HepG2 (cell line): ENCODE results near the gene GRHL1. TPM values are rescaled to one million over a fixed set of nuclear protein-coding genes. Genes with fewer than 3 reads are reported as not detected.
A peak's percentile ranks its signal among the peaks of the same experiment; 100 is the strongest.

ENCODE experiments used
- BORCS8-MEF2B ChIP-seq: sonication (generic); formaldehyde crosslinking; IDR thresholded peaks from 2 replicates; pipeline ENCODE4 v1.8.0; 2022; ENCODE audit warnings: mild to moderate bottlenecking, missing genetic modification reagents
- CEBPB ChIP-seq: IDR thresholded peaks from 2 replicates; pipeline ENCODE4 v1.6.1; 2011; ENCODE audit warnings: low read depth, low read length, improper control_type of control experiment, borderline replicate concordance
- HNF4G ChIP-seq, 2 experiments: sonication (generic) in 1 of 2; formaldehyde crosslinking in 1 of 2; IDR thresholded peaks; 2 replicates each; pipeline versions ENCODE4 v1.4.0 to v1.6.1; 2011 to 2020; ENCODE audit warnings: borderline replicate concordance in 2 of 2, low read depth in 2 of 2, mild to moderate bottlenecking in 2 of 2, low read length in 1 of 2, missing genetic modification reagents in 1 of 2, moderate library complexity in 1 of 2
- MTF1 ChIP-seq: sonication (generic); formaldehyde crosslinking; IDR thresholded peaks from 2 replicates; pipeline ENCODE4 v1.5.0; 2020; ENCODE audit warnings: missing genetic modification reagents
- ZBTB3 ChIP-seq: sonication (generic); formaldehyde crosslinking; IDR thresholded peaks from 2 replicates; pipeline ENCODE4 v1.4.0; 2020; ENCODE audit warnings: low read depth, mild to moderate bottlenecking, moderate library complexity, missing genetic modification reagents, borderline replicate concordance
- ZMYM4 ChIP-seq: sonication (generic); formaldehyde crosslinking; IDR thresholded peaks from 2 replicates; pipeline ENCODE4 v1.8.1; 2023; ENCODE audit warnings: mild to moderate bottlenecking, missing genetic modification reagents
- ZNF205 ChIP-seq: IDR thresholded peaks from 2 replicates; pipeline ENCODE4 v1.6.1; 2018; ENCODE audit warnings: missing biosample characterization, missing genetic modification reagents
- ZNF263 ChIP-seq: sonication (generic); formaldehyde crosslinking; IDR thresholded peaks from 2 replicates; pipeline ENCODE4 v1.4.0; 2020; ENCODE audit warnings: missing genetic modification reagents
- ZNF546 ChIP-seq: sonication (generic); formaldehyde crosslinking; conservative IDR thresholded peaks from 2 replicates; pipeline ENCODE4 v1.8.1; 2023; ENCODE audit warnings: mild to moderate bottlenecking, missing genetic modification reagents
- ZNF558 ChIP-seq: sonication (generic); formaldehyde crosslinking; IDR thresholded peaks from 2 replicates; pipeline ENCODE4 v1.9.0; 2022; ENCODE audit warnings: mild to moderate bottlenecking, missing genetic modification reagents, borderline replicate concordance
- ZNF563 ChIP-seq: sonication (generic); formaldehyde crosslinking; IDR thresholded peaks from 2 replicates; pipeline ENCODE4 v1.8.0; 2022; ENCODE audit warnings: mild to moderate bottlenecking, moderate library complexity, missing genetic modification reagents
- ZNF879 ChIP-seq: sonication (generic); formaldehyde crosslinking; IDR thresholded peaks from 2 replicates; pipeline ENCODE4 v1.8.1; 2023; ENCODE audit warnings: missing genetic modification reagents
- ZSCAN12 ChIP-seq: sonication (generic); formaldehyde crosslinking; IDR thresholded peaks from 2 replicates; pipeline ENCODE4 v1.9.0; 2021; ENCODE audit warnings: mild to moderate bottlenecking, missing genetic modification reagents
- polyA plus RNA-seq, 8 experiments: library from polyadenylated mRNA; depleted of rRNA in 3 of 8; stranded (reverse) in 7 of 8; unstranded in 1 of 8; fragments of >200 nt; fragmentation: Illumina TruSeq in 4 of 8; extraction: Trizol in 4 of 8; gene quantifications; 2 replicates each; pipeline versions ENCODE4 v1.2.1 to v1.2.3, GENCODE V29; 2011 to 2016; ENCODE audit warnings: low read depth in 4 of 8, missing spikeins in 1 of 8, mixed read lengths in 1 of 8; ENCODE audit not compliant: insufficient read depth in 1 of 8
- total RNA-seq, 5 experiments: library from RNA; depleted of rRNA; stranded (reverse); fragments of >200 nt; fragmentation: Illumina TruSeq; extraction: Trizol; gene quantifications; 2 replicates each; pipeline ENCODE4 v1.2.3, GENCODE V29; 2016; ENCODE audit warnings: low read depth in 1 of 5
- TF ChIP-seq, protein P1 (sequence below): sonication (generic); formaldehyde crosslinking; IDR thresholded peaks from 2 replicates; pipeline ENCODE4 v1.9.0; 2021; ENCODE audit warnings: missing genetic modification reagents, borderline replicate concordance
- TF ChIP-seq, protein P2 (sequence below): sonication (generic); formaldehyde crosslinking; IDR thresholded peaks from 2 replicates; pipeline ENCODE4 v1.8.0; 2022; ENCODE audit warnings: missing genetic modification reagents, mild to moderate bottlenecking, inconsistent platforms, borderline replicate concordance
- TF ChIP-seq, protein P3 (sequence below): sonication (generic); formaldehyde crosslinking; IDR thresholded peaks from 2 replicates; pipeline ENCODE4 v1.5.1; 2020; ENCODE audit warnings: mild to moderate bottlenecking, missing genetic modification reagents, borderline replicate concordance

Gene GRHL1
- total and polyA plus RNA-seq, 2 of the 13 experiments (the other 11 are each of a cell fraction or from before 2014, with no cell fraction given), result 9.3 to 12.0 TPM

- TF ChIP-seq MTF1 (CRISPR knock-in tag) (peak; percentile 95), ZNF263 (peak; percentile 77; the same call in 1 of the 2 replicates), ZBTB3 (CRISPR knock-in tag) (no peak; the same call in 1 of the 2 replicates), ZNF563 (CRISPR knock-in tag) (peak; percentile 98), ZSCAN12 (peak; percentile 98), ZNF205 (no peak), HNF4G (IDR thresholded peaks at IDR 0.05; ENCODE audit: borderline replicate concordance, low read depth, low read length) (no peak), HNF4G (CRISPR knock-in tag; IDR thresholded peaks at IDR 0.05; ENCODE audit: borderline replicate concordance, low read depth) (peak; percentile 31; the same call in 1 of the 2 replicates), BORCS8-MEF2B (CRISPR knock-in tag) (peak; percentile 95), ZNF879 (peak; percentile 98), ZMYM4 (CRISPR knock-in tag) (peak; percentile 77), CEBPB (no peak), ZNF558 (CRISPR knock-in tag) (peak; percentile 99; the same call in 1 of the 2 replicates), ZNF546 (CRISPR knock-in tag) (peak; percentile 98)
- TF ChIP-seq, protein P1, sequence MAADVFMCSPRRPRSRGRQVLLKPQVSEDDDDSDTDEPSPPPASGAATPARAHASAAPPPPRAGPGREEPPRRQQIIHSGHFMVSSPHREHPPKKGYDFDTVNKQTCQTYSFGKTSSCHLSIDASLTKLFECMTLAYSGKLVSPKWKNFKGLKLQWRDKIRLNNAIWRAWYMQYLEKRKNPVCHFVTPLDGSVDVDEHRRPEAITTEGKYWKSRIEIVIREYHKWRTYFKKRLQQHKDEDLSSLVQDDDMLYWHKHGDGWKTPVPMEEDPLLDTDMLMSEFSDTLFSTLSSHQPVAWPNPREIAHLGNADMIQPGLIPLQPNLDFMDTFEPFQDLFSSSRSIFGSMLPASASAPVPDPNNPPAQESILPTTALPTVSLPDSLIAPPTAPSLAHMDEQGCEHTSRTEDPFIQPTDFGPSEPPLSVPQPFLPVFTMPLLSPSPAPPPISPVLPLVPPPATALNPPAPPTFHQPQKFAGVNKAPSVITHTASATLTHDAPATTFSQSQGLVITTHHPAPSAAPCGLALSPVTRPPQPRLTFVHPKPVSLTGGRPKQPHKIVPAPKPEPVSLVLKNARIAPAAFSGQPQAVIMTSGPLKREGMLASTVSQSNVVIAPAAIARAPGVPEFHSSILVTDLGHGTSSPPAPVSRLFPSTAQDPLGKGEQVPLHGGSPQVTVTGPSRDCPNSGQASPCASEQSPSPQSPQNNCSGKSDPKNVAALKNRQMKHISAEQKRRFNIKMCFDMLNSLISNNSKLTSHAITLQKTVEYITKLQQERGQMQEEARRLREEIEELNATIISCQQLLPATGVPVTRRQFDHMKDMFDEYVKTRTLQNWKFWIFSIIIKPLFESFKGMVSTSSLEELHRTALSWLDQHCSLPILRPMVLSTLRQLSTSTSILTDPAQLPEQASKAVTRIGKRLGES (CRISPR knock-in tag), result peak; percentile 100
- TF ChIP-seq, protein P2, sequence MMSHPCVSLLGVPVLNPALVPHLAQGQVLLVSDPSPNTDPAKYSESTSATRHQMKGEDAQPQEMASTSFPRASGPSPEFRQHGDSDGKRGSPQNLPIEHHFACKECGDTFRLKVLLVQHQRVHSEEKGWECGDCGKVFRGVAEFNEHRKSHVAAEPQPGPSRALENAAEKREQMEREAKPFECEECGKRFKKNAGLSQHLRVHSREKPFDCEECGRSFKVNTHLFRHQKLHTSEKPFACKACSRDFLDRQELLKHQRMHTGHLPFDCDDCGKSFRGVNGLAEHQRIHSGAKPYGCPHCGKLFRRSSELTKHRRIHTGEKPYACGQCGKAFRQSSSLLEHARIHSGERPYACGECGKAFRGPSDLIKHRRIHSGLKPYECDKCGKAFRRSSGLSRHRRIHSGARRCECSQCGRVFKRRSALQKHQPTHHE, result peak; percentile 90
- TF ChIP-seq, protein P3, sequence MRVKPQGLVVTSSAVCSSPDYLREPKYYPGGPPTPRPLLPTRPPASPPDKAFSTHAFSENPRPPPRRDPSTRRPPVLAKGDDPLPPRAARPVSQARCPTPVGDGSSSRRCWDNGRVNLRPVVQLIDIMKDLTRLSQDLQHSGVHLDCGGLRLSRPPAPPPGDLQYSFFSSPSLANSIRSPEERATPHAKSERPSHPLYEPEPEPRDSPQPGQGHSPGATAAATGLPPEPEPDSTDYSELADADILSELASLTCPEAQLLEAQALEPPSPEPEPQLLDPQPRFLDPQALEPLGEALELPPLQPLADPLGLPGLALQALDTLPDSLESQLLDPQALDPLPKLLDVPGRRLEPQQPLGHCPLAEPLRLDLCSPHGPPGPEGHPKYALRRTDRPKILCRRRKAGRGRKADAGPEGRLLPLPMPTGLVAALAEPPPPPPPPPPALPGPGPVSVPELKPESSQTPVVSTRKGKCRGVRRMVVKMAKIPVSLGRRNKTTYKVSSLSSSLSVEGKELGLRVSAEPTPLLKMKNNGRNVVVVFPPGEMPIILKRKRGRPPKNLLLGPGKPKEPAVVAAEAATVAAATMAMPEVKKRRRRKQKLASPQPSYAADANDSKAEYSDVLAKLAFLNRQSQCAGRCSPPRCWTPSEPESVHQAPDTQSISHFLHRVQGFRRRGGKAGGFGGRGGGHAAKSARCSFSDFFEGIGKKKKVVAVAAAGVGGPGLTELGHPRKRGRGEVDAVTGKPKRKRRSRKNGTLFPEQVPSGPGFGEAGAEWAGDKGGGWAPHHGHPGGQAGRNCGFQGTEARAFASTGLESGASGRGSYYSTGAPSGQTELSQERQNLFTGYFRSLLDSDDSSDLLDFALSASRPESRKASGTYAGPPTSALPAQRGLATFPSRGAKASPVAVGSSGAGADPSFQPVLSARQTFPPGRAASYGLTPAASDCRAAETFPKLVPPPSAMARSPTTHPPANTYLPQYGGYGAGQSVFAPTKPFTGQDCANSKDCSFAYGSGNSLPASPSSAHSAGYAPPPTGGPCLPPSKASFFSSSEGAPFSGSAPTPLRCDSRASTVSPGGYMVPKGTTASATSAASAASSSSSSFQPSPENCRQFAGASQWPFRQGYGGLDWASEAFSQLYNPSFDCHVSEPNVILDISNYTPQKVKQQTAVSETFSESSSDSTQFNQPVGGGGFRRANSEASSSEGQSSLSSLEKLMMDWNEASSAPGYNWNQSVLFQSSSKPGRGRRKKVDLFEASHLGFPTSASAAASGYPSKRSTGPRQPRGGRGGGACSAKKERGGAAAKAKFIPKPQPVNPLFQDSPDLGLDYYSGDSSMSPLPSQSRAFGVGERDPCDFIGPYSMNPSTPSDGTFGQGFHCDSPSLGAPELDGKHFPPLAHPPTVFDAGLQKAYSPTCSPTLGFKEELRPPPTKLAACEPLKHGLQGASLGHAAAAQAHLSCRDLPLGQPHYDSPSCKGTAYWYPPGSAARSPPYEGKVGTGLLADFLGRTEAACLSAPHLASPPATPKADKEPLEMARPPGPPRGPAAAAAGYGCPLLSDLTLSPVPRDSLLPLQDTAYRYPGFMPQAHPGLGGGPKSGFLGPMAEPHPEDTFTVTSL (CRISPR knock-in tag), result no peak; the same call in 1 of the 2 replicates
Observed at GRCh38 chr2:10043256-10043905, 91.9 kb downstream of the GRHL1 start, which contains the start of gene KLF11 (continued).
